Gastroesophageal sphincter (tissue), 4 donors: ENCODE measurements around the gene PER2. TPM values are rescaled to one million over a fixed set of nuclear protein-coding genes. Genes with fewer than 3 reads are reported as not detected.
"Not testable (repeated sequence)": the region's sequence is repeated elsewhere in the genome, so short reads cannot be mapped to it uniquely, and the experiment has no call there.

Source experiments
- ATAC-seq: fragments of 150-250 bp; one replicate; pipeline ENCODE4 v1.9.1; 2016; ENCODE audit warnings: mild to moderate bottlenecking, moderate library complexity
- H3K27ac ChIP-seq, 4 donors: fragments of 200-600 bp; sonication (generic) in 3 of 4; 1 replicate in 3 of 4; 2 replicates in 1 of 4; pipeline ENCODE4 v1.5.1; 2016 to 2019
- H3K27me3 ChIP-seq: fragments of 200-600 bp; sonication (generic); one replicate; pipeline ENCODE4 v1.5.1; 2019
- H3K36me3 ChIP-seq, 2 donors: fragments of 200-600 bp; sonication (generic); one replicate each; pipeline ENCODE4 v1.5.1; 2019; ENCODE audit warnings: control low read depth in 1 of 2
- H3K4me1 ChIP-seq, 3 donors: fragments of 200-600 bp; sonication (generic); 1 replicate in 2 of 3; 2 replicates in 1 of 3; pipeline ENCODE4 v1.5.1; 2016 to 2019; ENCODE audit warnings: control low read depth in 2 of 3
- H3K4me3 ChIP-seq, 2 donors: fragments of 200-600 bp; sonication (generic); one replicate each; pipeline ENCODE4 v1.5.1; 2019; ENCODE audit warnings: mild to moderate bottlenecking in 1 of 2, moderate library complexity in 1 of 2
- H3K9me3 ChIP-seq, 3 donors: fragments of 200-600 bp; sonication (generic); one replicate each; pipeline ENCODE4 v1.5.1; 2017 to 2019; ENCODE audit warnings: control low read depth in 2 of 3
- EP300 ChIP-seq: sonication (generic); formaldehyde crosslinking; IDR thresholded peaks from one replicate; pipeline ENCODE4 v1.6.1; 2017; ENCODE audit warnings: antibody characterized with exemption, mild to moderate bottlenecking
- POLR2A ChIP-seq, 2 donors: fragments of 450-650 bp; IDR thresholded peaks; one replicate each; pipeline ENCODE4 v1.6.1; 2017; ENCODE audit warnings: antibody characterized with exemption in 2 of 2, mild to moderate bottlenecking in 2 of 2, moderate library complexity in 1 of 2
- POLR2AphosphoS5 ChIP-seq: sonication (generic); formaldehyde crosslinking; IDR thresholded peaks from one replicate; pipeline ENCODE4 v1.6.1; 2017; ENCODE audit warnings: antibody characterized with exemption
- WGBS, 2 donors: methylation state at CpG; one replicate each; pipeline ENCODE4 v1.1.5; 2018; ENCODE audit warnings: low coverage in 1 of 2; 5-methylcytosine and 5-hydroxymethylcytosine counted together
- total RNA-seq, 4 donors: library from RNA; depleted of rRNA; stranded (reverse); fragments of >200 nt; gene quantifications; one replicate each; pipeline ENCODE4 v1.1.0, GENCODE V29; 2016
- TF ChIP-seq, protein P1 (sequence below), 4 experiments: fragments of 200-600 bp in 2 of 4; fragments of 450-650 bp in 2 of 4; sonication (generic) in 1 of 4; IDR thresholded peaks; one replicate each; pipeline ENCODE4 v1.5.1; 2017 to 2019; ENCODE audit warnings: antibody characterized with exemption in 4 of 4, mild to moderate bottlenecking in 2 of 4, moderate library complexity in 2 of 4

The PER2 gene
- total RNA-seq, 4 donors from 2014 or later = 8.7 to 20.5 (median 17.0) TPM

DNA sequence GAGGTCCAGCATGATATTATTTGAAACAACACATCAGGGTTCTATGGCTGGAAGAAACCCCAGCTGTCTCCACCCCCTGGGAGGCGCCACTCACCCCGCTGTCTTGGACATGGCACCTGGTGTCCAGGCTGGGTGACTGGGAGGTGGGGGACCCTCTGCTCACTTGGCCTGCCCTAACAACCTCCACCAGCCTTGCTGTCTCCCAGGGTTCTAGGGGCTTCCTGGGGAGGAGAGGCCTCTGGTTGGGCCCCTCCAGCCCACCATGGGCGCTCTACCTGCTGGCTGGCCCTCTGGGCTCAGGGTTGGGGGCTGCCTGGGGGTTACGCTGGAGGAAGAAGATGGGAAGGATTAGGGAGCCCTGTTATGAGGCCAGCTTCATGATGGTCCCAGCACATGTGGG, 16.3 kb downstream of the PER2 start:
- ATAC-seq = no peak
- H3K36me3 ChIP-seq = peaks cover 0 to 99% of the 10 kb centered on the region in 2 donors
- no peaks in the 10 kb centered on the region for H3K4me1 ChIP-seq
- 80 to 88% methylated on average over 1 to 4 of the region's 4 CpGs for WGBS, 2 donors
- no peaks in the 10 kb centered on the region for H3K27me3 ChIP-seq
- no peak overlapping the region for H3K27ac ChIP-seq
- no peak overlapping the region for H3K4me3 ChIP-seq
- TF ChIP-seq EP300 = no peak
- H3K9me3 ChIP-seq = no peaks in the 10 kb centered on the region

- H3K4me1 ChIP-seq, H3K9me3 ChIP-seq, H3K27me3 ChIP-seq, ATAC-seq, H3K4me3 ChIP-seq, H3K27ac ChIP-seq: not testable (repeated sequence)
- H3K36me3 ChIP-seq = peaks cover 0 to 99% of the 10 kb centered on the region in 2 donors
- 70 to 94% methylated on average over 2 to 4 of the region's 8 CpGs for WGBS, 2 donors
Measured at GRCh38 chr2:238271686-238272085, 16.7 kb downstream of the PER2 start.

DNA sequence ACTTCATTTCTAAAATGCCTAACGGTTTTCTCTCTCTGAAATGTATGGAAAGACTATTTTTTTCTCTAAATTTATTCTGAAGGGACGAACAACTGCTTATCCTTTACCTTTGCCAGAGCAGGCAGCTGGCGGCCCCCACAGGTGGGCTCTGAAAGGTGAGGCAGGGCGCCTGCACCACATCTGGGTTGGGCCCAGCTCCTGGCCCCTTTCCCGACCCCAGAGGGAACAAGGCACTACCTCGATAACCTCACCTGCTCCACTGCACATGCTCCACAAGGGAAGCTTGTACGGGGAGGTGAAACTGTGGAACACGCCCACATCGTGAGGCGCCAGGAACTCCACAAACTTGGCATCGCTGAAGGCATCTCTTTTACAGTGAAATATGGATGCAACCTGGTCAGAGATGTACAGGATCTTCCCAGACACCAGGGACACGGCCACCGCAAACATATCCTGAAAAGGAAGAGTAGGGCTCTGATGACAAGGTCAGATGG, 17.3 kb downstream of the PER2 start:
- WGBS, 2 donors = 76 to 83% methylated on average over 2 to 3 of the region's 13 CpGs
- ATAC-seq = no peak
- no peak overlapping the region for H3K27ac ChIP-seq
- no peaks in the 10 kb centered on the region for H3K9me3 ChIP-seq
- TF ChIP-seq POLR2A (IDR thresholded peaks at IDR 0.05) (no peak), POLR2AphosphoS5 (no peak), EP300 (no peak)
- TF ChIP-seq, protein P1, sequence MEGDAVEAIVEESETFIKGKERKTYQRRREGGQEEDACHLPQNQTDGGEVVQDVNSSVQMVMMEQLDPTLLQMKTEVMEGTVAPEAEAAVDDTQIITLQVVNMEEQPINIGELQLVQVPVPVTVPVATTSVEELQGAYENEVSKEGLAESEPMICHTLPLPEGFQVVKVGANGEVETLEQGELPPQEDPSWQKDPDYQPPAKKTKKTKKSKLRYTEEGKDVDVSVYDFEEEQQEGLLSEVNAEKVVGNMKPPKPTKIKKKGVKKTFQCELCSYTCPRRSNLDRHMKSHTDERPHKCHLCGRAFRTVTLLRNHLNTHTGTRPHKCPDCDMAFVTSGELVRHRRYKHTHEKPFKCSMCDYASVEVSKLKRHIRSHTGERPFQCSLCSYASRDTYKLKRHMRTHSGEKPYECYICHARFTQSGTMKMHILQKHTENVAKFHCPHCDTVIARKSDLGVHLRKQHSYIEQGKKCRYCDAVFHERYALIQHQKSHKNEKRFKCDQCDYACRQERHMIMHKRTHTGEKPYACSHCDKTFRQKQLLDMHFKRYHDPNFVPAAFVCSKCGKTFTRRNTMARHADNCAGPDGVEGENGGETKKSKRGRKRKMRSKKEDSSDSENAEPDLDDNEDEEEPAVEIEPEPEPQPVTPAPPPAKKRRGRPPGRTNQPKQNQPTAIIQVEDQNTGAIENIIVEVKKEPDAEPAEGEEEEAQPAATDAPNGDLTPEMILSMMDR (IDR thresholded peaks at IDR 0.05) = no peak
- peaks cover 0 to 99% of the 10 kb centered on the region in 2 donors for H3K36me3 ChIP-seq
- no peaks in the 10 kb centered on the region for H3K27me3 ChIP-seq
- no peak overlapping the region for H3K4me3 ChIP-seq
- no peaks in the 10 kb centered on the region for H3K4me1 ChIP-seq

DNA sequence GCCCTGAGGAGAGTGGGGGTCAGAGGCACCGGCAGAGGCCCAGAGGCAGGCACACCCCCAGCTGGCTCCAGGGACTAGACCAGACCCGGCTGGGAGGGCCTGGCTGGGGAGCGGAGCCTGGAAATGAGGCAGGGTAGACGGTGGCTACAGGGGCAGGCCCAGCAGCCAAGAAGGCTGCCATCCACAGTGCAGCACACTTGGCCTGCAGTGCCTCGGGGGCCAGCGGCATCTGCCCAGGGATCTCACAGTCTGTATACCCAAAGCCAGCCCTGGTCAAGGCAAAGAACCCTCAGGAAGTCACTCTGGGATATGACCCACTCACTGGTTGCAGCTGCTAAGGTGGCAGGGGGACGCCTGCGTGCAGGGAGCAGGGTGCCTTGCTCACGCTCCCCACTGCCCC, 17.8 kb downstream of the PER2 start:
- no peak overlapping the region for H3K27ac ChIP-seq
- no peak for ATAC-seq
- TF ChIP-seq, protein P1 (IDR thresholded peaks at IDR 0.05) = no peak
- TF ChIP-seq POLR2AphosphoS5 (no peak), EP300 (no peak), POLR2A (IDR thresholded peaks at IDR 0.05) (no peak)
- no peaks in the 10 kb centered on the region for H3K9me3 ChIP-seq
- H3K4me3 ChIP-seq = no peak overlapping the region
- H3K4me1 ChIP-seq = no peaks in the 10 kb centered on the region
- H3K36me3 ChIP-seq = peaks cover 0 to 99% of the 10 kb centered on the region in 2 donors
- 79 to 100% methylated on average over 2 to 4 of the region's 9 CpGs for WGBS, 2 donors
- no peaks in the 10 kb centered on the region for H3K27me3 ChIP-seq

DNA sequence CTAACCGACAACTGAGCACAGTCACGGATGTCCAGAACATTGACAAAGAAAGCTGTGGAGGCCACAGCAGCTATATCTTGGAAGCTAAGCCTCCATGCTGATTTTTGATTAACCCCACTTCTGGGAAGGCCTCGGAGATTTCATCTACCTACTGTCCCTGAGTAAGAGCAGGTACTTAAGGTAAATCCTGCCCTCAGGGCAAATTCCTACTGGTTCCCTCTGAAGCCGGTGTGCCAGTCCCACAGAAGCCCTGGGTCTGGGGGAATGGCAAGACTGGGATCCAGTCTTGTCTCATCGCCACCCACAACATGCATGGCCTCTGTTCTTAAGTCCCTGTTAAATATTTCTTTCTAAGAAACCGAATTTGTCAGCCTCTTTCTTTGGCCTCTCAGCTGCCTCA, 18.7 kb downstream of the PER2 start:
- Histone ChIP-seq H3K27me3 (no peaks in the 10 kb centered on the region), H3K4me3 (no peak overlapping the region), H3K9me3 (no peaks in the 10 kb centered on the region), H3K36me3 (peaks cover 0 to 99% of the 10 kb centered on the region in 2 donors), H3K27ac (no peak overlapping the region), H3K4me1 (peaks cover 0 to 1% (median 0%) of the 10 kb centered on the region in 3 donors)
- no peak for TF ChIP-seq POLR2A (IDR thresholded peaks at IDR 0.05)
- no peak for TF ChIP-seq EP300
- TF ChIP-seq, protein P1 (IDR thresholded peaks at IDR 0.05) = no peak
- TF ChIP-seq POLR2AphosphoS5 = no peak
- WGBS, 2 donors = 100% methylated on average over 1 to 4 of the region's 6 CpGs
- ATAC-seq = no peak

DNA sequence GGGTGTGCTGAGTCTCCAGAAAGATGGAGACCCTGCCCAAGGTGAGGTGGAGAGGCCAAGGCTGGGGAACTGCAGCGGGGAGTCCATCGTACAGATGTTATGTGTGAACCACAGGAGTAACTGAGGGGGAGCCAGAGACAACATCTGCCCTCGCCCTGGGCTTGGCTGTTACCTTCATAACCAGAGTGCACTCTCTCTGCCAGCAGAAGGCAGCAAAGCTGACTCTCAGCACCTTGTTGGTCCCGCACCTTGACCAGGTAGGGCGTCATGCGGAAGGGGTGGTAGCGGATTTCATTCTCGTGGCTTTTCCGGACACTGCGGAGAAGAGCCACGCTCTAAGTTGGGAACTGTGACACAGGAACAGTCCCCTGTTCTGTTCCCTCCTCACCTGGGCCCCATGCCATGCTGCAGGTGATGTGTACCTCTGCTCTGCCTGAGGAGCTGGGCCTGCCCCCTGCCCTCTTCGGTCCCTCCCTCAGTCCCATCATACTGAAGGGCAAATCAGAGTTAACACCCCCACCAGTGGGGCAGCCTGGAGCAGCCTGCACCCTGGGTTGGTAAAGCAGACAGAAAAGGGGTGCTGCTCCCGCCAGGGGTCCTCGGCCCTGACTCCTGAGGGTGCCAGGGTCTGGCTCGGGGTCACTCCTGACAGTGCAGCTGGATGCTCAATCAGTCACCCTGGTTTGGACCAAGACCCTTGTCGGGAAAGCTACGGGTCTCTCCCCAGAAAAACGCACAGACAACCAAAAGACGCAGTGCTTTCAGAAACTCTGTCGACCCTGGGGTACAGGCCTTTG, 20.3 kb downstream of the PER2 start:
- H3K27ac ChIP-seq = no peak overlapping the region
- peaks cover 0 to 18% (median 10%) of the 10 kb centered on the region in 3 donors for H3K4me1 ChIP-seq
- no peak overlapping the region for H3K4me3 ChIP-seq
- ATAC-seq = no peak
- H3K27me3 ChIP-seq = no peaks in the 10 kb centered on the region
- TF ChIP-seq EP300 (no peak), POLR2A (IDR thresholded peaks at IDR 0.05) (no peak), POLR2AphosphoS5 (no peak)
- TF ChIP-seq, protein P1 (IDR thresholded peaks at IDR 0.05) = no peak
- 86 to 100% methylated on average over 1 to 12 of the region's 20 CpGs for WGBS, 2 donors
- peaks cover 0 to 90% of the 10 kb centered on the region in 2 donors for H3K36me3 ChIP-seq
- H3K9me3 ChIP-seq = no peaks in the 10 kb centered on the region
